NCI-H345 (cell line): ENCODE data around the gene BCO1.

Experiments
- DNase-seq: peaks from one replicate; lab custom pipeline; 2025; lab: John Stamatoyannopoulos, UW

Gene BCO1

DNA sequence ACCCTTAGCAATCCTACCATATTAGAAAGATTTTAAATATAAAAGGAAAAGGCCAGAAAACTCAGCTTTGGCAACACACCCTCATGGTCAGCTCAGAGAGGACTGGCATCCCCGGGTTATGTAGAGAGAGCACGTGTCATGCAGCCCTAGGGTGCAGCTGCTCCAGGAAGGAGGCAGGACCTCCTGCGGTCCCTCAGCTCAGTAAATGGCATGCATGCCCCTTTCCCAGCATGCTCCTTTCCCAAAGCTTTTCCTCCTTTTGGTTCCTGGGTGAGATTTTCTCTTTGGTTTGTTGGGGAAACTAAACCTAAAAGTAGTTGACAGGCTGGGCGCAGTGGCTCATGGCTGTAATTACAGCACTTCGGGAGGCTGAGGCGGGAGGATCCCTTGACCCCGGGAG, 80.2 kb downstream of the BCO1 start:
- no peak for DNase-seq

DNA sequence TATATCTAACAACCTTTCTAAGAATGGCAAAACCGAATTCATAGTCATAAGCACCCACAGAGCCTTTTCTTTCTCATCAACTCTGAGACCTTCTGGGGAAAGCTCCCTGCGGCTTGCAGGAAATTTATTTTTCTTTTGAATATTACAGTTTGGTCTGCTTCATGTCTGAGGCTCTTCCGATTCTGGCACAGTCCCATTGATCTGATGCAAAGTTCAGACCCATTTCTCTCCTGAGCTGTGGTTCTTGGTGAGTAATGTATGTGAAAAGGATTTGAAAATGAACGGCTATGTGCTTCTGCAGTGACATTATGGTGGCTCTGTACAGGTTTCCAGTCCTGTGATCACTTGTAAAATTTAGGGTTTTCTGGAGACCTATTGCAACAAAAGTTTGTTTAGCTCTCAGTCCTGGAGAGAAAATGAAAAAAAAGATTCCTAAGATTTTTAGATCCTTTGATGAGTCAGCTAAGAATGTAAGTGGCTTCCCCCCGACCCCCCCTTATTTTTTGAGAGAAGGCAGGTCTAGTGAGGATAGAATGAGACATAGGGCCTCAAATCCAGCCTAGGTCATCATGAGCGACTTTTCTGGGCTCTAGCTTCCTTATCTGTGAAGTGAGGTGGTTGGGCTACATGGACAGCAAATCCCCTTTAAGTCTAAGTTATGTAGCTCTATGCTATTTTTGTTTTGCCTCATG, 80.9 kb downstream of the BCO1 start:
- DNase-seq = no peak

DNA sequence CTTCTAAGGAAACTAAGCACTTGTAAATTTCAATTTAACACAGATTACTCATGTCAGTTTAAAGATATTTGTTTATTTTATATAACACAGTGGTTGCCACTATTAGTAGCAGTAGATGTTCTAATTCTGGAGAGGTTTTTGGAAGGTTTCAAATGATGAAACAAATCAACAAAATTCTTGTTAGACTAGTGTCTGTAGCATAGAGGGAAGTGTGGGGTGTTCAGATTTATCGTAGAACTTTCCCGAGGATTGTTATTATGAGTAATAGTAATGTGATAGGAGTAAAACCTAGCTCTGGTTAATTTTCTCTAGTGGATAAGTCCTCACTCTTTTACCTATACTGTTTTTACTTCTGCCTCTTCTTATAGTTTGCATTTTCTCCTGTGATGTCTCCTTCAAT, 82.5 kb downstream of the BCO1 start:
- no peak for DNase-seq

DNA sequence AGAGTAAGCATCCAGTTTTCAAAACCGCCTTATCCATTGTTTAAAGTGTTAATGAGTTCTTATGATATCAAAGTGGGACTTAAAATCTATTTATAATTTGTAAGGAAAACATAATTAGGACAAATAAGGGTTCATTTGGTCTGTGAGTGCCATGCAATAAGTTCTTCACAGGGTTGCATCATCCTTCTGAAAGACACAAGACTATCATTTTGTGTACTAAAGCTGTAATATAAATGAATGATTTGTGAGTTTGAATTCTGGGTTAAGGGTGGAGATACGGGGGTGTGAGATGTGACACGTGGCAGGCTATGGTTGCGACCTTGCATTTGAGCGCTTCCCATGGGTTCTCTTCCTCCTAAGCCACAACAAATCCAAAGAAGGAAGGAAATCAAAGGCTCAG, 83.0 kb downstream of the BCO1 start:
- no peak for DNase-seq

DNA sequence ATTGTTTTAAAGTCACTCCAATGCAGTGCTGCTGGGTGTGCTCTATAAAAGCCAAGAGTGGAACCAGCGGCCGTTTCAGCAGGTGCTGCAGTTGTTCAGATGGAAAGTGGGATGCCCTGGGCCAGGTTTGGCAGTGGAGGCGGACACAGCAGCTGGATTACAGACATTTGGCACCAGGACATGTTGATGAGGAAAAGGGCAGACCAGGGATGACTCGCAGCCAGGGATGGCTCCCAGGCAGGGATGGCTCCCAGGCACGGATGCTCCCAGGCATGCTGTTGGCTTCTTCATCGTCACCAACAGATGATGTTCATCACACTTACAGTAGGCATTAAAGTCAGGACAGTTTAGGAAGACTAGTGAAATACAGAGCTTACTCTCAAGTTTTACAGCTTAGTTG, 86.3 kb downstream of the BCO1 start:
- no peak for DNase-seq

DNA sequence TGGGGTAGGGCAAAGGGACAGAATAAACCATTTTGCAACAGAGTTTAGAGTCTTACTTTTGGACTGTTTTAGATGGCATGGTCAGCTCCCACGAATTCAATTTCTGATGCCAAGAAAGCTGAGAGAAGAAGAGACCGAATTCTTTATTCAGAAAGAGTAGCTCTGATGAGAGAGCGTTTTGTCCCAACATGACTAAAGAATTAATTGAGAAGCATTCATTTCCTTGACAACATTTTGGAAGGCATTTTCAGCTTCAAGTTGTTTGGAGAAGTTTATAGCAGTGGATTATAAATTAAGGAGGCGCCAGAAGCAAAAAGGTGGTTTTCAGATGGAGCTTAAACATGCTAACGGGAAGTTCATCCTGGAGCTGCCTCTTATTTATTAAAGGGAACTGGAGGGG, 88.5 kb downstream of the BCO1 start:
- DNase-seq = no peak

DNA sequence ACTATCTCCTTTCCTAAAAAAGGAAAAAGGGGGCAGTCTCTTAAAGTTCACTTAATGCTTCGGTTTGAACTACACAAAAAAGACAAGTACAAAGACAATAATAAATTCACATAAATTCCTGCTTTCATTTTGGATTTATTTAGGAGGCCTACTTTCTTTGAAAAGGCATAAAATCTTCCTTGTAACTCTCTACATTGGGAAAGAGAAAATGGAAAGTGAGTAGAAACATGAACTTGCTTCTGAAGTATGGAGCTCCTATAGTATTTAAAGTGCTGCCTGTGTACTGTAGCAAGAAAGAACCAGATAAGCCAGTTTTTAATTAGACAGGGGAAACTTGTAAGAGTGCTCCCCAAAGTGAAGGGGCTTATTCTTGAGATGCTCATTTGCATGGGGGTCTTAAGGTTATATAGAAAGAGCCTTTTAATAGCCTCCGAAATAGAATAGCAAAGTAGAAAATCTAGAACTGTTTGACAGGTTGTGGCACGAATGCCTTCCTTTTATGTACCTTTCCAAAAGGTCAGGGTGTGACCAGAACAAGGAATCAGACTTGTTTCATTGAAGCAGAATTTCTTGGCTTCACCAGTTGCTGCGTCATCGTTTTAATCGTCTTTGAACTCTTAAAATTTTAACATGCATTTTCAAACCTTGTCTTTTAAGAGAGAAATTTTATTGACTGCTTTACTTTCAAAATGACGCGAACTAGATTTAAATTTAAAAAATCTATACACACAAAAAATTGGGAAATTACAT, 89.1 kb downstream of the BCO1 start:
- DNase-seq = no peak

DNA sequence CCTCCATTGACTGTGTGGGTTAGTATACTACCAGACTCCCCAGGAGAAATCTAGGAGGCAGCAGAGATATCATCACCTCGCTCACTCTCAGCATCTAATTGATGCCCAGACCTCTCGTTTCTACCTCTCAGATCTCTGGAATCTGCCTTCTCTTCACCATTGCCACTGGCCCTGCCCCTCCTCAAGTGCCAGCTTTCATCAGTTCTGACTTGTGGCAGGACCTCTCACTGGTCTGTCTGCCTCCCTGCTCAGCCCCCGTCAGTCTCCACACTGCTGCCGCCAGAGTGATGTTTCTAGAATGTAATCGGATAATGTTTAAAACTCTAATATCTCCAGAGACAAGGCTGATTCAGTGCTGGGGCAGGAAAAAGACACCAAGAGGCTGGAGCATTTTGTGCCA, 91.5 kb downstream of the BCO1 start:
- no peak for DNase-seq

DNA sequence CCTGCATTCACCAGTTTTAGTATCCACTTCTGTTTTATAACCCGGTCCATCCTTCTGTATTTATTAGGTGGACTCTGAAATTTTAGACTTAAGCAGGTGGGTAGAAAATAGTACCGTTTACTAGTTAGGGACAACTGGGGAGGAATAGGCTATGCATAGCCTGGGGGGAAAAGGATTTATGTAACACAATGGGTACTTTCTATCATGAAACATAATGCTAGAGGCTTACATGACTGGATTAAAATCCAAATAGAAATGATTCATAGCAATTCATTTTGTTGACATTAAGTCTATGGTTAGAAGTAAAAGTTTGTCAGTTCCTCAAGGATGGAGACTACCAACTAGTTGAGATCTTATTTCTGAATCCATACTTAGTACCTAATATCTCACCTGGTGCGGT, 94.9 kb downstream of the BCO1 start:
- DNase-seq = no peak

DNA sequence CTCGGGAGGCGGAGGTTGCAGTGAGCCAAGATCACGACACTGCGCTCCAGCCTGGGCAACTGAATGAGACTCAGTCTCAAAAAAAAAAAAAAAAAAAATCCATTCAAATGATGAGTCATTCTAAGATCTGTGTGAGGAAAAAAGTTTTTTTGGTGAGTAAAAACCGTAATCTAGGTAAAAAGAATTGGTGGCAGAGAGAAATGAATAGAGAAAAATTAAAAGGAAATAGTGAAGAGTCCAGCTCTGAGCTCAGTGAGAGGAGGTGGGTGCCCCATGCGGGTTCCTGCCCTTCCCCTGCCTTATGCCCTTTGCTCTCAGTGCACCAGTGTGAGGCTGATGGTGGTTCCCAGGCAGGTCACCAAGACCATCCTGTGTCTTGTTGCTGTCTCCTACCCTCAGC, 97.2 kb downstream of the BCO1 start:
- no peak for DNase-seq

DNA sequence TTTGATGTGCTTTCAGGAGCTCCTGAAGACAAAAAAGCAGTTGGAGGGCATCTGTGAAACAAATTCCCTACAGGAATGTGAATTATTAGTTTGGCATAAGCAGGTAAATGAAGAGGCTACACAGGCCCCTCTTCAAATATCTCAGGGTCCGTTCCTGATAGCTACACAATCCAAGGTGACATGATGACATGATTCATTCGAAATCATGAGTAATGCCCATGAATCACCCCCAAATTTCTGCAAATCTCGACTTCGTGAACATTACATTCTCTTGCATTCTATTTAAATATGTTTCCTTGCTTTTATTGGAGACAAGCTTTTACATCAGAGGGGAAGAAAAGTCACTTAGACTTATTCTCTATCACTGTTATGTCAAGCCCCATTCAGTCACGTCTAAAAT, 98.6 kb downstream of the BCO1 start:
- no peak for DNase-seq
